Epithelial cell of proximal tubule (primary cell): Measurements from ENCODE around the gene TINAG. TPM values are rescaled to one million over a fixed set of nuclear protein-coding genes. Genes with fewer than 3 reads are reported as not detected.

Source experiments
- DNase-seq: peaks from one replicate; pipeline ENCODE4 v3.0.0-alpha.2; 2011; ENCODE audit warnings: low read depth
- H3K4me3 ChIP-seq: 2 replicates; pipeline ENCODE4 v1.5.1; 2011; ENCODE audit warnings: low read depth, mild to moderate bottlenecking, low read length
- total RNA-seq: library from RNA; depleted of rRNA; stranded (reverse); fragments of >200 nt; gene quantifications from 2 replicates; pipeline ENCODE4 v1.2.3, GENCODE V29; 2015
- TF ChIP-seq, protein P1 (sequence below): conservative IDR thresholded peaks from 2 replicates; pipeline ENCODE4 v1.5.1; 2012; ENCODE audit warnings: low read depth, mild to moderate bottlenecking, low read length

TINAG gene
- total RNA-seq, 1 donor from 2014 or later, result 17.9 TPM

DNA sequence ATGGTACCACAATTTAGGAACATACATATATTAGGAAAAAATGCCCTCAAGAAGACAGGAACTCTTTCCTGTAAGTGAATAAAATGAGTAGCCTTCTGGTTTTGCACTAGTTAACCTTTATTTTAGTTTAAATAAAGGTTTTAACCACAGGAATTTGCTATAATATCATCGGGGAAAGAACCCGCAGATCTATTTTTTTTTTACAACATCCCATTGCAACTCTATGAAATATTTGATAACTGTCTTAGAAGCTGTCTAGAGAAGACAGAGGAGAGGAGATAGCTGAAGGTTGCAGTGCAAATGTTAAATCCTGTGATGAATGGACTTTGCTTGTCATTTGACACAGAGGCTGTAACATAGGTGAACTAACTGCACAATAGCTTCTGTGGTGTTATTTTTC, 69.5 kb downstream of the TINAG start:
- DNase-seq, result no peak
- no peak overlapping the region for H3K4me3 ChIP-seq
- TF ChIP-seq, protein P1, sequence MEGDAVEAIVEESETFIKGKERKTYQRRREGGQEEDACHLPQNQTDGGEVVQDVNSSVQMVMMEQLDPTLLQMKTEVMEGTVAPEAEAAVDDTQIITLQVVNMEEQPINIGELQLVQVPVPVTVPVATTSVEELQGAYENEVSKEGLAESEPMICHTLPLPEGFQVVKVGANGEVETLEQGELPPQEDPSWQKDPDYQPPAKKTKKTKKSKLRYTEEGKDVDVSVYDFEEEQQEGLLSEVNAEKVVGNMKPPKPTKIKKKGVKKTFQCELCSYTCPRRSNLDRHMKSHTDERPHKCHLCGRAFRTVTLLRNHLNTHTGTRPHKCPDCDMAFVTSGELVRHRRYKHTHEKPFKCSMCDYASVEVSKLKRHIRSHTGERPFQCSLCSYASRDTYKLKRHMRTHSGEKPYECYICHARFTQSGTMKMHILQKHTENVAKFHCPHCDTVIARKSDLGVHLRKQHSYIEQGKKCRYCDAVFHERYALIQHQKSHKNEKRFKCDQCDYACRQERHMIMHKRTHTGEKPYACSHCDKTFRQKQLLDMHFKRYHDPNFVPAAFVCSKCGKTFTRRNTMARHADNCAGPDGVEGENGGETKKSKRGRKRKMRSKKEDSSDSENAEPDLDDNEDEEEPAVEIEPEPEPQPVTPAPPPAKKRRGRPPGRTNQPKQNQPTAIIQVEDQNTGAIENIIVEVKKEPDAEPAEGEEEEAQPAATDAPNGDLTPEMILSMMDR, result no peak

DNA sequence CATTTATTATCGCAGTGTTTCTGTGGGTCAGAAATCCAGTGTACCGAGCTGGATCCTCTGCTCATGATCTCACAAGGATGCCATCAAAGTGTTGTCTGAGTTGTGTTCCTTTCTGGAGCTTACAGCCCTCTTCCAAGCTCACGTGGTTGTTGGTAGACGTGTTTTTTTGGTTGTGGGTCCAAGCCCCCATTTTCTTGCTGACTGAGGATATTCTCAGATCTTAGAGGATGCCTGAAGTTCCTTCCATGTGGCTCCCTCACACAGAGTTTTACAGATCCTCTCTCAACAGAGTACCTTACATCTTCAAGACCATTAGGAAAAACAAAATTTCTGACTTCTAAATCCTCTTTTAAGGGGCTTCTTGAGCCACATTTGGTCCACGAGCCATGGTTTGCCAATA, 78.1 kb downstream of the TINAG start:
- TF ChIP-seq, protein P1, result no peak
- H3K4me3 ChIP-seq, result no peak overlapping the region
- DNase-seq, result no peak

DNA sequence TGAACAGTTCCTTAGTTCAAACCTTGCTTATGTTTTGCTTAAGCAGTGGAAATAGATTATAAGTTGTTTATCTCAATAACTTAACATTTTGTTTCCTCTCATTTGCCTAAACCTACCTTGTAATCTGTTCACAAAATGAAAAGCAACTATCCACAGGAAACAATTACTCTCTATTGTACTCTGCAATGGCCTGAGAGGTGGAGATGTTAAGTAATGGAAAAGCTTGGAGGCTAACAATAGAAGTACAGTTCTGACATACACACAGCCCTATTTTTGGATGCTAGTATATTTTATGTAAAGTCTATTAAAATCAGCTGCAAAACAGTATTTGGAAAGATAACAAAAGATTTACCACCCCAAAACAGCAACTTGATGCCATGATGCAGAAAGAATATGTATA, 82.1 kb downstream of the TINAG start:
- TF ChIP-seq, protein P1, result no peak
- H3K4me3 ChIP-seq, result no peak overlapping the region
- DNase-seq, result no peak

DNA sequence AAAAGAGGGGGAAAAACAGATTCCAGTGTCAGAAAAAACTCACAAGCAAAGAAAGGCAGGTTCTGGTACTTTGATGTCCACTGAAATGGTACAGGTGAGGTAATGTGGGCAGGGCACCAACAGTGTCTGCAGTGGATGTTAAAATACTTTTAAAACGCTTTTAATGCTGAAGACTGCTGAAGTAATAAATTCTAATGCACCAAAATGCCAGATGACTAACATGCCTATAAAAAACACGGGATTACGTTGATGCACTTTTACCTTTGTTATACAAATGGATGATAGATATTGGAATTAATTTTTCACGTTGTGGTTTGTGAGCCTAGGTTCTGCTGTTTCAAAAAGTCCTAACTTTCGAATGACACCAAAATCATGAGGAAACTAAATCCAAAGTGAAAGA, 83.3 kb downstream of the TINAG start:
- TF ChIP-seq, protein P1, result no peak
- no peak for DNase-seq
- H3K4me3 ChIP-seq, result no peak overlapping the region

DNA sequence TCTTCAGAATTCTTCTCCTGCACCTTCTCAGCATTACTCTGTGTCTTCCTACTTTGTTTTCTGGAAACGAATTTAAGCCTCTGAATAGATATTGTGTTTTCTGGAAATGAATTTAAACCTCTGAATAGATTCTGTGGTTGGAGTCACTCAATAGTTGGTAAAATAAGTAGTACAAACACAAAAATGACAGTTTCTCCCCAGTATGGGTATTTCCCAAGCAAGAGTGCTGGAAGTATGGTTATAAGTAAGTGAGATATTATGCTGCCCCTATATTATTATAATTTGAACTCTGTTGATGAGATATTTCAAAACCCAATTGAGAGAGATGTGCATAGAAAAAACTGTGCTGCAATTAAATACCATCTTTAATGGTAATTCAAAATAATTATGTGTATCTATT, 94.9 kb downstream of the TINAG start:
- DNase-seq, result no peak
- H3K4me3 ChIP-seq, result no peak overlapping the region
- TF ChIP-seq, protein P1, result no peak

DNA sequence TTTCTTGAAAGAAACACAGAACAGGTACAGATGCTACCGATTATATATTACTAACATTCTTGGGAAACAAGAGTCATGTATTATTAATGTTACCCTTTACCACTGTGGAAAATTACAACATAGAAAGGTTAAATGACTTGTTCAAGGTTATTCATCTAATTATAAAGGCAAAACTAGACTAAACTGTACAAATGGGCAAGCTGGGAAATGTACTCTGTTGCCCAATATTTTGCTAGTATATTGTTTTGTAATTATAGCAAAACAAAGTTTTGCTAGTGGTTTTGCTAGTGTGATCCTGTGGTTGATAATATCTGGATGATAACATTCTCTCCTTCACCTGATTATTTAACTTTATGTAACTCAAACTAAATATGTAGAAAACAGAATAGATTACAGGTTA, 96.5 kb downstream of the TINAG start:
- DNase-seq, result no peak
- no peak overlapping the region for H3K4me3 ChIP-seq
- TF ChIP-seq, protein P1, result no peak

DNA sequence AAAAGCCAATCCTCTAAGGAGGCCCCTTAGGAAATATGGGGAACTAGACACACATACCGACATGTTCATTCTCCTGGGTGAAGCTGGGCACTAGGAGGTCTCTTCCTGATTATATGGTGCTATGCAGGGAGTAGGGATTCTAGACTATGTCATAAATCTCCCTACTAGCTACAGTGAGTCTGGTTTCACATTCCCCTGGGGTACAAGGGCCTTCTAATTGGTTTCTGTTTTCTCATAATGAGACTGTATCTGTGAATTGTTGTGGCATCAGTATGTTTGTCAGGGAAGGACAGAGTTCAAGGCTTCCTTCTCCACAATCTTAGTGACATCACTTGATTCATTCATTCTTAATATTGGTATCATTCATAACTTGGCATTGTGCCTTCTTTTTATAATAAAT, 103.5 kb downstream of the TINAG start:
- TF ChIP-seq, protein P1, result no peak
- H3K4me3 ChIP-seq, result no peak overlapping the region
- no peak for DNase-seq
